DMS114 treated with DMSO at 0.1 percent for 48 hours (cell line): ENCODE measurements around the gene SORBS2.

Experiments used
- DNase-seq: peaks from one replicate; lab custom pipeline; 2025; ENCODE audit not compliant: unreplicated experiment; lab: John Stamatoyannopoulos, UW

The SORBS2 gene

GRCh38 chr4:185592845-185593488 is 219.0 kb downstream of the SORBS2 start:
- no peak for DNase-seq

- no peak for DNase-seq
Observed at GRCh38 chr4:185592438-185592837, 219.6 kb downstream of the SORBS2 start.

- no peak for DNase-seq
Observed at GRCh38 chr4:185591679-185592141, 220.3 kb downstream of the SORBS2 start.

- DNase-seq = no peak
Observed at GRCh38 chr4:185590982-185591381, 221.0 kb downstream of the SORBS2 start.

GRCh38 chr4:185589067-185589836 is 222.7 kb downstream of the SORBS2 start:
- DNase-seq = no peak

- DNase-seq = no peak
Observed at GRCh38 chr4:185587427-185588161, 224.4 kb downstream of the SORBS2 start.

GRCh38 chr4:185587030-185587426 is 225.0 kb downstream of the SORBS2 start:
- DNase-seq = no peak

- no peak for DNase-seq
Observed at GRCh38 chr4:185585211-185585610, 226.8 kb downstream of the SORBS2 start.

- DNase-seq = no peak
Observed at GRCh38 chr4:185583813-185584212, 228.2 kb downstream of the SORBS2 start.

GRCh38 chr4:185582651-185583400 is 229.2 kb downstream of the SORBS2 start:
- no peak for DNase-seq

- no peak for DNase-seq
Observed at GRCh38 chr4:185580699-185581098, 231.3 kb downstream of the SORBS2 start.

- DNase-seq = no peak
Observed at GRCh38 chr4:185578284-185578683, 233.7 kb downstream of the SORBS2 start.

- DNase-seq = no peak
Observed at GRCh38 chr4:185576962-185577950, 234.7 kb downstream of the SORBS2 start.

GRCh38 chr4:185576314-185576961 is 235.6 kb downstream of the SORBS2 start:
- no peak for DNase-seq

- DNase-seq = no peak
Observed at GRCh38 chr4:185573651-185574199, 238.3 kb downstream of the SORBS2 start.

- DNase-seq = no peak
Observed at GRCh38 chr4:185570727-185571126, 241.3 kb downstream of the SORBS2 start.

- no peak for DNase-seq
Observed at GRCh38 chr4:185567381-185568376, 244.3 kb downstream of the SORBS2 start.

GRCh38 chr4:185566972-185567371 is 245.0 kb downstream of the SORBS2 start:
- DNase-seq = no peak
